K562 (cell line): ENCODE results near the gene MUSTN1.

Source experiments
- BMI1 ChIP-seq: fragments of 150-350 bp; IDR thresholded peaks from 2 replicates; pipeline ENCODE4 v1.6.1; 2014; ENCODE audit warnings: low read length
- EGR1 ChIP-seq: fragments of 450-650 bp; conservative IDR thresholded peaks from 2 replicates; pipeline ENCODE4 v1.6.1; 2017; ENCODE audit warnings: mild to moderate bottlenecking
- GTF2F1 ChIP-seq: IDR thresholded peaks from 2 replicates; pipeline ENCODE4 v1.6.1; 2011; ENCODE audit warnings: low read depth, low read length, improper control_type of control experiment
- POLR2AphosphoS5 ChIP-seq: IDR thresholded peaks from 2 replicates; pipeline ENCODE4 v1.6.1; 2011; ENCODE audit warnings: mild to moderate bottlenecking, low read depth, low read length, moderate library complexity; ENCODE audit not compliant: control insufficient read depth, insufficient read depth
- ZNF354B ChIP-seq: fragments of 250-450 bp; sonication (Bioruptor Pico); IDR thresholded peaks from 2 replicates; pipeline ENCODE4 v1.4.0; 2020
- ZNF584 ChIP-seq: fragments of 200-800 bp; sonication (Bioruptor generic); IDR thresholded peaks from 2 replicates; pipeline ENCODE4 v1.6.1; 2016; ENCODE audit warnings: low read depth, mild to moderate bottlenecking, missing genetic modification characterization, missing compliant biosample characterization
- TF ChIP-seq, protein P1 (sequence below), 2 experiments: fragments of 450-650 bp; IDR thresholded peaks; 2 replicates each; pipeline ENCODE4 v1.6.1; 2018; ENCODE audit warnings: mild to moderate bottlenecking in 2 of 2, low read depth in 1 of 2; ENCODE audit not compliant: partially characterized antibody in 2 of 2
- TF ChIP-seq, protein P2 (sequence below), 3 experiments: fragments of 200-800 bp in 1 of 3; sonication (Bioruptor generic) in 1 of 3; sonication (generic) in 1 of 3; formaldehyde crosslinking in 1 of 3; IDR thresholded peaks; 2 replicates each; pipeline versions ENCODE4 v1.6.1 to v1.8.0; 2016 to 2022; ENCODE audit warnings: mild to moderate bottlenecking in 2 of 3, missing compliant biosample characterization in 2 of 3, missing genetic modification characterization in 2 of 3, missing genetic modification reagents in 1 of 3
- TF ChIP-seq, protein P3 (sequence below), 3 experiments: IDR thresholded peaks in 2 of 3; conservative IDR thresholded peaks in 1 of 3; 2 replicates each; pipeline ENCODE4 v1.5.1; 2011 to 2012; ENCODE audit warnings: low read length in 3 of 3, mild to moderate bottlenecking in 3 of 3, control low read depth in 2 of 3, improper control_type of control experiment in 1 of 3, inconsistent platforms in 1 of 3, low read depth in 1 of 3, mixed read lengths in 1 of 3, moderate library complexity in 1 of 3; ENCODE audit not compliant: insufficient read depth in 2 of 3
- TF ChIP-seq, protein P4 (sequence below), 2 experiments: fragments of 450-650 bp; formaldehyde crosslinking in 1 of 2; IDR thresholded peaks; 2 replicates each; pipeline versions ENCODE4 v1.4.0 to v1.6.1; 2014 to 2020; ENCODE audit warnings: mild to moderate bottlenecking in 2 of 2, borderline replicate concordance in 1 of 2, low read depth in 1 of 2
- TF ChIP-seq, protein P5 (sequence below): fragments of 250-450 bp; sonication (Bioruptor Pico); IDR thresholded peaks from 2 replicates; pipeline ENCODE4 v1.4.0; 2020; ENCODE audit warnings: borderline replicate concordance

DNA sequence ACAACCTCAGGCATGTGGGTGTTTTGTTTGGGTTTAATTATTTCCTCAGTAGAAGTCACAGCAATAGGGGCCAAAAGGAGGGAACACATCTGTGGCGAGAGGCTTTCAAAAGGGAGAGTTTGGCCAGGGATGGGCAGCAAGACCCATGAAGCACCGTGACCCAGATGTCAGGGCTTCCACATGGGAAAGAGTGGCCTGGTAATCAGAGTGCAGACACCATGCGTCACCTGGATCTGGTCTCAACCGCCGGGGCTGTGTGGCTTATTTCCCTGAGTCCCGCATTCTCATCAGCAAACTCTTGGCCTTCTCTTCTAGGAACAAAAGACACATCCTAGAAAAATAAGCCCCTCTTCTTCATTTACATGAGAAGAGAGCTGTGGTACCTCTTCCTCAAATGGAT, 12.4 kb upstream of the MUSTN1 start:
- TF ChIP-seq ZNF584 (no peak), BMI1 (no peak), ZNF354B (CRISPR knock-in tag) (no peak), POLR2AphosphoS5 (no peak), GTF2F1 (no peak), EGR1 (no peak)
- TF ChIP-seq, protein P1, sequence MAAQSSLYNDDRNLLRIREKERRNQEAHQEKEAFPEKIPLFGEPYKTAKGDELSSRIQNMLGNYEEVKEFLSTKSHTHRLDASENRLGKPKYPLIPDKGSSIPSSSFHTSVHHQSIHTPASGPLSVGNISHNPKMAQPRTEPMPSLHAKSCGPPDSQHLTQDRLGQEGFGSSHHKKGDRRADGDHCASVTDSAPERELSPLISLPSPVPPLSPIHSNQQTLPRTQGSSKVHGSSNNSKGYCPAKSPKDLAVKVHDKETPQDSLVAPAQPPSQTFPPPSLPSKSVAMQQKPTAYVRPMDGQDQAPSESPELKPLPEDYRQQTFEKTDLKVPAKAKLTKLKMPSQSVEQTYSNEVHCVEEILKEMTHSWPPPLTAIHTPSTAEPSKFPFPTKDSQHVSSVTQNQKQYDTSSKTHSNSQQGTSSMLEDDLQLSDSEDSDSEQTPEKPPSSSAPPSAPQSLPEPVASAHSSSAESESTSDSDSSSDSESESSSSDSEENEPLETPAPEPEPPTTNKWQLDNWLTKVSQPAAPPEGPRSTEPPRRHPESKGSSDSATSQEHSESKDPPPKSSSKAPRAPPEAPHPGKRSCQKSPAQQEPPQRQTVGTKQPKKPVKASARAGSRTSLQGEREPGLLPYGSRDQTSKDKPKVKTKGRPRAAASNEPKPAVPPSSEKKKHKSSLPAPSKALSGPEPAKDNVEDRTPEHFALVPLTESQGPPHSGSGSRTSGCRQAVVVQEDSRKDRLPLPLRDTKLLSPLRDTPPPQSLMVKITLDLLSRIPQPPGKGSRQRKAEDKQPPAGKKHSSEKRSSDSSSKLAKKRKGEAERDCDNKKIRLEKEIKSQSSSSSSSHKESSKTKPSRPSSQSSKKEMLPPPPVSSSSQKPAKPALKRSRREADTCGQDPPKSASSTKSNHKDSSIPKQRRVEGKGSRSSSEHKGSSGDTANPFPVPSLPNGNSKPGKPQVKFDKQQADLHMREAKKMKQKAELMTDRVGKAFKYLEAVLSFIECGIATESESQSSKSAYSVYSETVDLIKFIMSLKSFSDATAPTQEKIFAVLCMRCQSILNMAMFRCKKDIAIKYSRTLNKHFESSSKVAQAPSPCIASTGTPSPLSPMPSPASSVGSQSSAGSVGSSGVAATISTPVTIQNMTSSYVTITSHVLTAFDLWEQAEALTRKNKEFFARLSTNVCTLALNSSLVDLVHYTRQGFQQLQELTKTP (IDR thresholded peaks at IDR 0.05; ENCODE audit: low read depth in 1 of 2, partially characterized antibody in 2 of 2), result no peak
- TF ChIP-seq, protein P2, sequence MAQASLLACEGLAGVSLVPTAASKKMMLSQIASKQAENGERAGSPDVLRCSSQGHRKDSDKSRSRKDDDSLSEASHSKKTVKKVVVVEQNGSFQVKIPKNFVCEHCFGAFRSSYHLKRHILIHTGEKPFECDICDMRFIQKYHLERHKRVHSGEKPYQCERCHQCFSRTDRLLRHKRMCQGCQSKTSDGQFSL (CRISPR knock-in tag; IDR thresholded peaks at IDR 0.05), result no peak
- TF ChIP-seq, protein P2 (tag; IDR thresholded peaks at IDR 0.05), result no peak
- TF ChIP-seq, protein P3, sequence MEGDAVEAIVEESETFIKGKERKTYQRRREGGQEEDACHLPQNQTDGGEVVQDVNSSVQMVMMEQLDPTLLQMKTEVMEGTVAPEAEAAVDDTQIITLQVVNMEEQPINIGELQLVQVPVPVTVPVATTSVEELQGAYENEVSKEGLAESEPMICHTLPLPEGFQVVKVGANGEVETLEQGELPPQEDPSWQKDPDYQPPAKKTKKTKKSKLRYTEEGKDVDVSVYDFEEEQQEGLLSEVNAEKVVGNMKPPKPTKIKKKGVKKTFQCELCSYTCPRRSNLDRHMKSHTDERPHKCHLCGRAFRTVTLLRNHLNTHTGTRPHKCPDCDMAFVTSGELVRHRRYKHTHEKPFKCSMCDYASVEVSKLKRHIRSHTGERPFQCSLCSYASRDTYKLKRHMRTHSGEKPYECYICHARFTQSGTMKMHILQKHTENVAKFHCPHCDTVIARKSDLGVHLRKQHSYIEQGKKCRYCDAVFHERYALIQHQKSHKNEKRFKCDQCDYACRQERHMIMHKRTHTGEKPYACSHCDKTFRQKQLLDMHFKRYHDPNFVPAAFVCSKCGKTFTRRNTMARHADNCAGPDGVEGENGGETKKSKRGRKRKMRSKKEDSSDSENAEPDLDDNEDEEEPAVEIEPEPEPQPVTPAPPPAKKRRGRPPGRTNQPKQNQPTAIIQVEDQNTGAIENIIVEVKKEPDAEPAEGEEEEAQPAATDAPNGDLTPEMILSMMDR (IDR thresholded peaks at IDR 0.05 in 2 of 3, conservative IDR thresholded peaks at IDR 0.05 in 1 of 3; ENCODE audit: insufficient read depth in 2 of 3, low read depth in 1 of 3, low read length in 3 of 3), result no peak
- TF ChIP-seq, protein P4, sequence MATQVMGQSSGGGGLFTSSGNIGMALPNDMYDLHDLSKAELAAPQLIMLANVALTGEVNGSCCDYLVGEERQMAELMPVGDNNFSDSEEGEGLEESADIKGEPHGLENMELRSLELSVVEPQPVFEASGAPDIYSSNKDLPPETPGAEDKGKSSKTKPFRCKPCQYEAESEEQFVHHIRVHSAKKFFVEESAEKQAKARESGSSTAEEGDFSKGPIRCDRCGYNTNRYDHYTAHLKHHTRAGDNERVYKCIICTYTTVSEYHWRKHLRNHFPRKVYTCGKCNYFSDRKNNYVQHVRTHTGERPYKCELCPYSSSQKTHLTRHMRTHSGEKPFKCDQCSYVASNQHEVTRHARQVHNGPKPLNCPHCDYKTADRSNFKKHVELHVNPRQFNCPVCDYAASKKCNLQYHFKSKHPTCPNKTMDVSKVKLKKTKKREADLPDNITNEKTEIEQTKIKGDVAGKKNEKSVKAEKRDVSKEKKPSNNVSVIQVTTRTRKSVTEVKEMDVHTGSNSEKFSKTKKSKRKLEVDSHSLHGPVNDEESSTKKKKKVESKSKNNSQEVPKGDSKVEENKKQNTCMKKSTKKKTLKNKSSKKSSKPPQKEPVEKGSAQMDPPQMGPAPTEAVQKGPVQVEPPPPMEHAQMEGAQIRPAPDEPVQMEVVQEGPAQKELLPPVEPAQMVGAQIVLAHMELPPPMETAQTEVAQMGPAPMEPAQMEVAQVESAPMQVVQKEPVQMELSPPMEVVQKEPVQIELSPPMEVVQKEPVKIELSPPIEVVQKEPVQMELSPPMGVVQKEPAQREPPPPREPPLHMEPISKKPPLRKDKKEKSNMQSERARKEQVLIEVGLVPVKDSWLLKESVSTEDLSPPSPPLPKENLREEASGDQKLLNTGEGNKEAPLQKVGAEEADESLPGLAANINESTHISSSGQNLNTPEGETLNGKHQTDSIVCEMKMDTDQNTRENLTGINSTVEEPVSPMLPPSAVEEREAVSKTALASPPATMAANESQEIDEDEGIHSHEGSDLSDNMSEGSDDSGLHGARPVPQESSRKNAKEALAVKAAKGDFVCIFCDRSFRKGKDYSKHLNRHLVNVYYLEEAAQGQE (IDR thresholded peaks at IDR 0.05; ENCODE audit: borderline replicate concordance), result no peak
- TF ChIP-seq, protein P4 (CRISPR knock-in tag; IDR thresholded peaks at IDR 0.05; ENCODE audit: low read depth), result no peak
- TF ChIP-seq, protein P5, sequence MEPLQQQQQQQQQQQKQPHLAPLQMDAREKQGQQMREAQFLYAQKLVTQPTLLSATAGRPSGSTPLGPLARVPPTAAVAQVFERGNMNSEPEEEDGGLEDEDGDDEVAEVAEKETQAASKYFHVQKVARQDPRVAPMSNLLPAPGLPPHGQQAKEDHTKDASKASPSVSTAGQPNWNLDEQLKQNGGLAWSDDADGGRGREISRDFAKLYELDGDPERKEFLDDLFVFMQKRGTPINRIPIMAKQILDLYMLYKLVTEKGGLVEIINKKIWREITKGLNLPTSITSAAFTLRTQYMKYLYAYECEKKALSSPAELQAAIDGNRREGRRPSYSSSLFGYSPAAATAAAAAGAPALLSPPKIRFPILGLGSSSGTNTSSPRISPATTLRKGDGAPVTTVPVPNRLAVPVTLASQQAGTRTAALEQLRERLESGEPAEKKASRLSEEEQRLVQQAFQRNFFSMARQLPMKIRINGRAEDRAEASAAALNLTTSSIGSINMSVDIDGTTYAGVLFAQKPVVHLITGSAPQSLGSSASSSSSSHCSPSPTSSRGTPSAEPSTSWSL (CRISPR knock-in tag), result no peak
